ENCODE measurements around the gene NAA30. TPM values are rescaled to one million over a fixed set of nuclear protein-coding genes. Genes with fewer than 3 reads are reported as not detected.

Gene NAA30
- total RNA-seq: 29.4 and 31.4 TPM in 2 replicates

DNA sequence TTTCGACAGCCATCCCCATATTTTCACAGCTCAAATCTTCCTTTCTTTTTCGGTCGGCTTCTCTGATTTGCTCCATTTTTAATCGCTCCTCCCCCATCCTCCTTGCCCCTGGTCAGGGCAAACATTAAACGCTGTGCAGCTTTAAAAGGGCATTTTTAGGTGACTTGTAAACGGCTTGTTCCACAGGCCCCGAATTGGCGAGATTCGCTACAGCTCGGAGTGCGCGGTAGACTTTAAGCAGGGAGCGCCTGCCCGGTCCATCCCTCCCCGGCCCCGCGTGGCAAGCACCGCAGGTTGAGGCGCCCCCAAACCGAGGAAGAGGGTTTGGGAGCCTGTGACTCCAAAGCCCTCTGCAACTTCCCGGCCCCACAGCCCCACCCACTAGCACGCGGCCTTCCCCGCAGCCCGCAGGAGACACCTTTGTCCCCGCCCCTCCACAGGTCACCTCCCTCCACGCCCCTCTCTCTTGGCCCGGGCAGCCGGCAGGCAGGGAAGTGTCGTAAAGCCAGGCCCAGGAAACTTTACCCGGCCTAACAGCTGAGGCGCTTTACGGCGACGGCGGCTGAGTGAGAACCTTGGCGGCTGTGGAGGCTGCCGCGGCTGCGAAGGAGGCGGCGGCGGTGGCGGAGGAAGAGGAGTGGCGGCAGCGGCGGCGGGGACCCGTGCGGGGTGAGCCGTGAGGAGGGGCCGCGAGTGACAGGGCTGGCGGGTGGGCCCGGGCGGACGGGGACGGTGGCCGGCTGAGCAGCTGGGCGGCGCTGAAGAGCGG lies at the start of gene NAA30:
Gene NAA30, plus strand, starts transcription at position 550 of the 769 bp plus-strand sequence. CDS start 372 bp downstream, outside the sequence.

Other genes starting within 250 kb of the NAA30 start
- 45.1 and 78.3 TPM in 2 replicates for gene EXOC5, start 121.7 kb upstream of the NAA30 start, total RNA-seq
- 13.3 and 38.9 TPM in 2 replicates for gene AP5M1, start 121.6 kb upstream of the NAA30 start, total RNA-seq
- gene CCDC198, start 103.3 kb downstream of the NAA30 start, total RNA-seq: not detected in 2 replicates